ENCODE measurements around the gene GABRA5. TPM values are rescaled to one million over a fixed set of nuclear protein-coding genes. Genes with fewer than 3 reads are reported as not detected.
A peak's percentile ranks its signal among the peaks of the same experiment; 100 is the strongest.

The GABRA5 gene
- total and polyA plus RNA-seq, 2 of the 13 experiments (the other 11 are each of a cell fraction or from before 2014, with no cell fraction given) = not detected

DNA sequence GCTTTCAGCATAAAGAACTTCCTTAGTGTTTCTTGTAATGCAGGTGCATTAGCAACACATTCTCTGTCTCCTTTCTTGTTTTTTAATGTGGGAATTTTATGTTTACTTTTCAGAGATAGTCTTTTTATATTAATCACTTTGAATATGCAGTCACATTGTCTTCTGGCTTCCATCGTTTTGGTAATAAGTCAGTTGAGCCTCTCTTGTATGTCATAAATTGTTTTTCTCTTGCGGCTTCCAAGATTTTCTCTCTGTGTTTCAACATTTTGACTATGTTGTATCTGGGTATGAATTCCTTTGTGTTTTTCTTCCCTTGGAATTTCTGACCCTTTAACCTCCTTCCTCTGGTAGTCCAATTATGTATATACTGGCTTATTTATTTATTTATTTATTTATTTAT lies 129.4 kb downstream of the GABRA5 start:
- Histone ChIP-seq H3K36me3 (replicated peaks in 1 of 2; ENCODE audit: control insufficient read depth in 1 of 2, insufficient read depth in 2 of 2, low read length in 2 of 2) (no peaks in the 10 kb centered on the region), H3K9ac (ENCODE audit: insufficient read depth, low read depth, low read length) (no peak overlapping the region), H3K4me2 (ENCODE audit: low read depth, low read length) (no peak overlapping the region), H3K4me3 (replicated peaks in 1 of 3; ENCODE audit: insufficient read depth in 1 of 3, low read depth in 2 of 3, low read length in 3 of 3) (no peak overlapping the region), H3K4me1 (ENCODE audit: insufficient read depth, low read length) (no peaks in the 10 kb centered on the region), H4K20me1 (ENCODE audit: insufficient read depth, low read length) (no peaks in the 10 kb centered on the region), H3K27ac (ENCODE audit: extremely low read length, insufficient read depth, low read length) (no peak overlapping the region), H3K79me2 (ENCODE audit: insufficient read depth, low read length) (no peaks in the 10 kb centered on the region), H2AFZ (ENCODE audit: low read length) (no peak overlapping the region), H3K27me3 (ENCODE audit: control insufficient read depth in 1 of 2, insufficient read depth in 2 of 2, low read length in 2 of 2) (no peaks in the 10 kb centered on the region), H3K9me3 (ENCODE audit: low read length) (peaks cover 46% of the 10 kb centered on the region)
- ChIA-PET CTCF (ENCODE audit: low intra/inter-chr PET ratio, low total read pairs) (no interaction called here), POLR2A (no interaction called here)
- BruUV-seq (replicated peaks) = no TSS peak
- ATAC-seq (no peak), FAIRE-seq (no peak), DNase-seq (ENCODE audit: low spot score) (no peak)
- in situ Hi-C loops (cut with HindIII; ENCODE audit: extremely low pct_ligation_motif_present, low pct_unique_long_range_greater_than_20kb) (no loop called here), intact Hi-C loops (cut with micrococcal nuclease; ENCODE audit: unreplicated experiment) (no loop called here)
- TF ChIP-seq SMAD9 (CRISPR knock-in tag; IDR thresholded peaks at IDR 0.05) (no peak), ZNF317 (CRISPR knock-in tag; IDR thresholded peaks at IDR 0.05) (0 out of 2 replicates have a peak, but pooled peaks have one; percentile 54), FOXO1 (CRISPR knock-in tag; IDR thresholded peaks at IDR 0.05) (no peak)
- WGBS (ENCODE audit: low lambda C conversion rate) = 4% methylated on average over 2 of the region's 2 CpGs

Other genes with a start within 250 kb of the GABRA5 start
- not detected in 2 replicates for gene GABRB3, start 94.0 kb upstream of the GABRA5 start, total RNA-seq (2016; rRNA removed; fragmentation: Illumina TruSeq; extraction: Trizol)
- gene GABRB3, start 94.0 kb upstream of the GABRA5 start, polyA plus RNA-seq (2011; rRNA removed) = not detected in 2 replicates
- not detected in 2 replicates for gene GABRG3, start 104.1 kb downstream of the GABRA5 start, total RNA-seq (2016; rRNA removed; fragmentation: Illumina TruSeq; extraction: Trizol)
- not detected in 2 replicates for gene GABRG3, start 104.1 kb downstream of the GABRA5 start, polyA plus RNA-seq (2011; rRNA removed)

Measured in HepG2 (cell line).